C4-2B (cell line): ENCODE results near the gene CITED4.

ENCODE experiments used
- ZFX ChIP-seq: fragments of 450-650 bp; IDR thresholded peaks from 2 replicates; pipeline ENCODE4 v1.6.1; 2017
- TF ChIP-seq, protein P1 (sequence below): fragments of 450-650 bp; conservative IDR thresholded peaks from 2 replicates; pipeline ENCODE4 v1.5.1; 2017; ENCODE audit warnings: mild to moderate bottlenecking

DNA sequence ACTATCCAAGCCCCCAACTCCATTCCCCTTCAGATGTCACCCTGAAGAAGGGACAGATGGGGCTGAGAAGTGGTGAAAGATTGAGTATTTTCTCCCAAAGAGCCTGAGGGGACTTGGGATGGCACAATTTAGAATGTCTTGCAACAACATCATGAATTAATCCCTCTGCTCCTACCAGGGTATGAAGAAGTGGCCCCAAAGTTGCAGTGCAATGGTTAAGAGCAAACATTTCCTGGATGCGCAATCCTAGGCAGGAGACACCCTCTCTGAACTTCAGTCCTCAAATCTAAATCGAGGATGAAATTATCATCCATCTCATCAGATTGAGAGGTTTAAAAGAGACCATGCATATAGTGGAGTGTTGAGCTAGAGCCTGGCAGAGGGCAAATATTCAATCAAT is 28.6 kb upstream of the CITED4 start:
- TF ChIP-seq, protein P1, sequence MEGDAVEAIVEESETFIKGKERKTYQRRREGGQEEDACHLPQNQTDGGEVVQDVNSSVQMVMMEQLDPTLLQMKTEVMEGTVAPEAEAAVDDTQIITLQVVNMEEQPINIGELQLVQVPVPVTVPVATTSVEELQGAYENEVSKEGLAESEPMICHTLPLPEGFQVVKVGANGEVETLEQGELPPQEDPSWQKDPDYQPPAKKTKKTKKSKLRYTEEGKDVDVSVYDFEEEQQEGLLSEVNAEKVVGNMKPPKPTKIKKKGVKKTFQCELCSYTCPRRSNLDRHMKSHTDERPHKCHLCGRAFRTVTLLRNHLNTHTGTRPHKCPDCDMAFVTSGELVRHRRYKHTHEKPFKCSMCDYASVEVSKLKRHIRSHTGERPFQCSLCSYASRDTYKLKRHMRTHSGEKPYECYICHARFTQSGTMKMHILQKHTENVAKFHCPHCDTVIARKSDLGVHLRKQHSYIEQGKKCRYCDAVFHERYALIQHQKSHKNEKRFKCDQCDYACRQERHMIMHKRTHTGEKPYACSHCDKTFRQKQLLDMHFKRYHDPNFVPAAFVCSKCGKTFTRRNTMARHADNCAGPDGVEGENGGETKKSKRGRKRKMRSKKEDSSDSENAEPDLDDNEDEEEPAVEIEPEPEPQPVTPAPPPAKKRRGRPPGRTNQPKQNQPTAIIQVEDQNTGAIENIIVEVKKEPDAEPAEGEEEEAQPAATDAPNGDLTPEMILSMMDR, result no peak
- TF ChIP-seq ZFX, result no peak
